GM10266 (cell line): ENCODE results near the gene MBP.

Experiments used
- DNase-seq: peaks from one replicate; pipeline ENCODE4 v3.0.0; 2012; ENCODE audit errors: extremely low spot score
- CTCF ChIP-seq: IDR thresholded peaks from 2 replicates; pipeline ENCODE4 v1.5.1; 2012; ENCODE audit warnings: mild to moderate bottlenecking, low read depth; ENCODE audit not compliant: control insufficient read depth, insufficient read depth; ENCODE audit errors: missing control alignments

The MBP gene

DNA sequence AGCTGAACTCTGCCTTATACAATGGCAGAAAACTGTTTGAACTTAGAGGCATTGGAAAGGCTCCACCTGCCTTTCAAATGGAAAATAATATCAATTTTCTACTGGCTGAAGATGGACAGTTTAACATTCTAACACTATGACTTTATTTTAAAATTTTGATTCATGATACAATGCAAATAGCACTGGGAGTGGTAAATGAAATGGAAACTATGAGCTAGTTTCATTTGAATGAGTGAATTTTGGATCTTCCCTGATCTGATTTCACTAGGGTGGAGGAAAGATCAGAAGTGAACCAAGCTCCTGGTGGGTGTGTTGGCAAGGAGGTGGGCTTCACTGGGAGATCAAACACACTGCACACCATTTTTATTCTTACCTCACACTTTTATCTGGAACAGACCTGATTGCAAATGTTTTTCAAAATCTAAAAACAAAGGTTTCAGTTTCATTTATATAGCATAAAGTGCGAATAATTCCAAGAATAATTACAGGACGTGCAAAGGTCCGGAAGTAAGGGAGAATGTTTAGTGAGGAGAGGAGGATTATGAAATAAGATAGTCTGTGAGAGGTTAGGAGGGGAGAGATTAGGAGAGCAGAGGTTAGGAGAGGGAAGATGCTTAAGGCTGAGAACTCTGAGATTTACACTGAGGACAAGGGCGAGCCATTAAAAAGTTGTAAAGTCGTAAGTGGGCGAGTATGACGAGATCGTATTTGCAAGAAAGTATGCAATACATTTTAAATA is 18.6 kb upstream of the MBP start:
- DNase-seq, result no peak
- no peak for TF ChIP-seq CTCF

DNA sequence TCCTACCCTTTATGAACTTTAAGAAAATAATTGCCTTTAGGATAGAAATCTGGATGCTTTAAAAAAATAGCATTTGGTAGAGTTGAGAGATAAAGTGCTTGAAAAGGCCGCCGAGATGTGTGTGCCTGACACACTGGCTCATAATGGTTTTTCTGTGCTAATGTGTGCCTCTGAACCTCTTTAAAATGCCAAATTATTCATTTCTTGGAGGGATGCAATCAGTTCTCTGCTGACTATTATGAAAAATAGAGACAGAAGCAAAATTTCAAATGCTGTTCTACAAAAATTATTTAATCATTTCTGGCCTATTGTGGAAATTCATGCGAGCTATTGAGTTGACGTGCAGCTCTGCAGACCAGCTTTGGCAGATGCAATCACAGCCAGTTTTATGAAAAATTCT is 18.0 kb upstream of the MBP start:
- DNase-seq, result no peak
- no peak for TF ChIP-seq CTCF

DNA sequence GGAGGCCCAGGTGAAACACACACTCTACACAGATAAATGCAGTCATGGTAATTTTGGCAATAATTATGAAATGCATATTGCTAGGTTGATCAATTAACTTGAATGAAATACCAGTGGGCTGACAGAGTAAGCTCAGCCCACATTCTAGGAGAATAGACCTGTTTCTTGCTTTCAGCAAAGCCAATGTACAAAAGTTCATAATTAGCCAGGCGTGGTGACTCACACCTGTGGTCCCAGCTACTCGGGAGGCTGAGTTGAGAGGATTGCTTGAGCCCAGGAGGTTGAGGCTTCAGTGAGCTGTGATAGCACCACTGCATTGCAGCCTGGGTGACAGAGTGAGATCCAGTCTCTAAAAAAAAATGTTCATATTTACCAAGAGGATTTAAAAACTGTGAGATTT is 15.7 kb upstream of the MBP start:
- no peak for TF ChIP-seq CTCF

GRCh38 chr18:77147418-77147852 is 14.9 kb upstream of the MBP start:
- DNase-seq, result no peak
- no peak for TF ChIP-seq CTCF

More for the DNA sequence above, 15.7 kb upstream of the MBP start:
- DNase-seq, result no peak

DNA sequence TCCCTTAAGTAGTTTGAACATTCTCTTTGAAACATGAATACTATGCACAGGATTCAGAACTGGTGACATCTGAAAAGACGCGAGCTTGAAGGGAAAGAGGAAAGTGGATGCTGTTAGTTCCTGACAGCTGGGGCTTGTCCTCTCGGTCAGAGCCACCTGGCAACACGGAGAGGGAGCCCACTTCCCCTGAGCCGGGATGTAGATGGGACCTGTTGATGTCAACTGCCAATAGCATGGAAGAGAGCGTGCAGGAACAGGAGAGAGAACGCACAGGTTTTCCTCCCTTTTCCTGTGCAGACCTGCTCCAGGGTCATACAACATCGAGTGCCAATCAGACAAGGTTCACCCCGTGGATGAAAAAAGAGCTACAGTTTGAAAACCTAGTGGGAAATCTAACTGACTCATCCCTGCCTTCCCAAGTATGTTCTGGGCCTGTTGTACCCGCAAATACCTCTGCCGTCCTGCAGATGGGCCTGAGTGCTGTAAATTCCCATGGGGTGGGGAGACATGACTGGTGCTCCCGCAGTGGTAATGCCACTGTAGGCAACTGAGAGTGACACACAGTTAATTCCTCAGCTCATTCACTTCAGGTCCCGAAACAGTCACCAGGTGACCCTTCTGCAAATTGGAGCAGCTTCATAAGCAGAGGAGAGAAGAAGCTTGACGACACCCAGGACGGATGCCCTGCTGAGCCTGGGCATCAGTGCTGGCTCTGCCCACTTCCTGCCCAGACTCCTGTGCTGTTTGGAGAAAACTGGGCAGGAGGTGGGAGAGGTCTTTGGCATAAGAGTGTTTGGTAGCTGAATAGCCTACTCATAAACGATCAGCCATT is 13.9 kb upstream of the MBP start:
- no peak for DNase-seq
- TF ChIP-seq CTCF, result no peak

GRCh38 chr18:77145364-77145901 is 12.8 kb upstream of the MBP start:
- TF ChIP-seq CTCF, result no peak
- no peak for DNase-seq
